HUES64 (cell line): ENCODE results near the gene GAK.

ENCODE experiments used
- H3K27ac ChIP-seq: 2 replicates; pipeline ENCODE4 v1.7.0; 2013; ENCODE audit warnings: low read depth, low read length, inconsistent platforms
- H3K27me3 ChIP-seq: 2 replicates; pipeline ENCODE4 v1.6.1; 2013; ENCODE audit warnings: mild to moderate bottlenecking, low read length; ENCODE audit not compliant: insufficient read depth
- H3K36me3 ChIP-seq: 2 replicates; pipeline ENCODE4 v1.6.1; 2013; ENCODE audit warnings: mild to moderate bottlenecking, low read length; ENCODE audit not compliant: insufficient read depth
- H3K4me1 ChIP-seq: 2 replicates; pipeline ENCODE4 v1.6.1; 2013; ENCODE audit warnings: mild to moderate bottlenecking, low read length, moderate library complexity; ENCODE audit not compliant: insufficient read depth
- H3K4me3 ChIP-seq: 2 replicates; pipeline ENCODE4 v1.5.1; 2013; ENCODE audit warnings: mild to moderate bottlenecking, low read length, moderate library complexity
- H3K9ac ChIP-seq: 2 replicates; pipeline ENCODE4 v1.6.1; 2013; ENCODE audit warnings: mild to moderate bottlenecking, low read depth, low read length
- H3K9me3 ChIP-seq: 2 replicates; pipeline ENCODE4 v1.6.1; 2013; ENCODE audit warnings: low read depth, low read length; ENCODE audit not compliant: insufficient read depth
- WGBS: fragments of 150-250, 120-280 bp; methylation state at CpG from one replicate; pipeline ENCODE4 v1.1.7; 2013; ENCODE audit warnings: missing lambda C conversion rate; 5-methylcytosine and 5-hydroxymethylcytosine counted together

GAK gene

DNA sequence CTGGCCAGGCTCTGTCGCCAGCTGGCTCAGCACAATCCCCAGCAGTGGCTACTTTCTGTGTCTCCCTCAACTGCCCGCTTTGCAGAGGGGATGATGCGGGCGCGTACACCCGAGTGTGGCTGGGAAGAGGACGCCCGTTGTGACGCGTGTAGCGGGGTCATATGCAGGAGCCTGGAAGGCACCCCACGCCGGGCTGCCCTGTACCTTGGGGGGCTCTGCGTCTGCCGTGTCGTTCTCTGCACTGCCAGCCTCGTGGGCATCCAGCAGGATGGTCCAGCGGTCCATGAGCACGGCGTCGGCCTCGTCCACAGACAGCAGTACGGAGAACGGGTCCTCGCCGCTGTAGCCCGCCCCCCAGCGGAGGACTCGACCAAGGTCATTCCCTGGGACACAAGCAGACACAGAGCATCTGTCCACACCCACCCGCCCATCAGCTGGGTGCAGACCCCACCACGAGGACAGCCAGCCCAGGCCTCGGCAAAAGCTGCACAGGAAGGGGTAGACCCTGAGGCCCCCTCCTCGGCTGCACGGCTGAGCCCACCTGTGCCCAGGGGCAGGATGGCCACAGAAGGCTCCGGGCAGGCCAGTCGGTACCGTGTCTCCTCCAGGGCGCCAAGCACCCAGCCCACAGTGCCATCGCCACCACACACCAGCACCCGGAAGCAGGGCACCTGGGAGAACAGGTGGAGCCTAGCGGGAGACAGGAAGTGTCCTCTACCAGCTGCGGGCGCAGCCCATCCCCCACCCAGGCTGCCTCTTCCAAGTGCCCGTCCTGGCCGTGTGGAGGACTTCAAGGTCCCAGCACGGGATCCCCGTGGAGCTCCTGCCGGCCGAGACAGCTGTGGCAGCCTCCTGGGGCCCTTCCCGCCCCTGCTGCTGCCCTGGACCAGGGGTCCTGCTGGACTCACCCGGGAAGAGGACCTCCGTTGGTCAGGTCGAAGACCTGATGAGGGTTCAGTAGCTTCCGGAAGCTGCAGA, 30.4 kb upstream of the GAK start:
- H3K9me3 ChIP-seq: no peaks in the 10 kb centered on the region

DNA sequence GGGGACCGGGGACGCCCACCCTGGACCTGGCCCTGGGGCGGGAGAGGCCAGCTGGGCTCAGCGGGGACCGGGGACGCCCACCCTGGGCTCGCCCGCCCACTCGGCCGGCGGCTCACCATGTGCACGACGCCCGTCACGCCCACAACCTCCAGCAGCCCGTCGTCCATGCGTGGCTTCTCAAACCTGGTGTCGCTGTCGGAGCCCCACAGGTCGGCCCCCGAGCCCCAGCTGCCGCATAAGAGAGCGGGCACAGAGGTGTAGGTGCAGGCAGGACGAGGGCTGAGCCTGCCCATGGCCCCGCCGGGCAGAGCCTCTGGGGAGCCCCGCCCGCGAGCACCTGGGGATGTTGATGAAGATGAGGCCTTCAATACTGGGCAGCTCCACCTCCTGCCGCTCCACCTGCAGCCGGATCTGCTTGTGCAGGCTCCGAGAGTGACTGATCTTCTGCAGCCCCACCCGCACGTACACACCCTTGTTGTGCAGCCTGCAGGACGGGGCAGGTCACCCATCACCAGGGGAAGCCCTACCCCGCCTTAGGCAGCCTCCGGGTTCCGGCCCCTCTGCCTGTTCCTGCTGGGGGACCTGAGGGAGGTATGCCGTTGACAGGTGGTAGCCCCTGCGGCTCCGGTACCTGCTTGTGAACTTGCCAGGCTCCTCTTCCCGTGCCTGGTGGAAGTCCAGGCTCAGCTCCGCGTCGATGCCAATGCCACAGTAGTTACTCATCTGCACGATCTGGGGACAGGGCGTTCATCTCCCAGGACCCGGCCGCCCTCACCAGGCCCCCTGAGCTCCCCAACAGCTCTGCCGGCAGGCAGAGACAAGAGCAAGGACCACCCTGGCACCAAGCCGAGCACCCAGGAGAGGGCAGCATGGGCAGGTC, 29.5 kb upstream of the GAK start:
- no peak overlapping the region for H3K4me3 ChIP-seq
- H3K9me3 ChIP-seq: no peaks in the 10 kb centered on the region
- 95% methylated on average over 52 of the region's 52 CpGs for WGBS
- H3K4me1 ChIP-seq: no peaks in the 10 kb centered on the region
- no peak overlapping the region for H3K9ac ChIP-seq
- no peaks in the 10 kb centered on the region for H3K36me3 ChIP-seq
- H3K27ac ChIP-seq: no peak overlapping the region
- no peaks in the 10 kb centered on the region for H3K27me3 ChIP-seq

More for the DNA sequence above, 30.4 kb upstream of the GAK start:
- H3K27me3 ChIP-seq: peaks cover 8% of the 10 kb centered on the region
- H3K27ac ChIP-seq: no peak overlapping the region
- H3K9ac ChIP-seq: no peak overlapping the region
- no peaks in the 10 kb centered on the region for H3K36me3 ChIP-seq
- WGBS: 94% methylated on average over 54 of the region's 54 CpGs
- H3K4me1 ChIP-seq: no peaks in the 10 kb centered on the region
- H3K4me3 ChIP-seq: no peak overlapping the region

DNA sequence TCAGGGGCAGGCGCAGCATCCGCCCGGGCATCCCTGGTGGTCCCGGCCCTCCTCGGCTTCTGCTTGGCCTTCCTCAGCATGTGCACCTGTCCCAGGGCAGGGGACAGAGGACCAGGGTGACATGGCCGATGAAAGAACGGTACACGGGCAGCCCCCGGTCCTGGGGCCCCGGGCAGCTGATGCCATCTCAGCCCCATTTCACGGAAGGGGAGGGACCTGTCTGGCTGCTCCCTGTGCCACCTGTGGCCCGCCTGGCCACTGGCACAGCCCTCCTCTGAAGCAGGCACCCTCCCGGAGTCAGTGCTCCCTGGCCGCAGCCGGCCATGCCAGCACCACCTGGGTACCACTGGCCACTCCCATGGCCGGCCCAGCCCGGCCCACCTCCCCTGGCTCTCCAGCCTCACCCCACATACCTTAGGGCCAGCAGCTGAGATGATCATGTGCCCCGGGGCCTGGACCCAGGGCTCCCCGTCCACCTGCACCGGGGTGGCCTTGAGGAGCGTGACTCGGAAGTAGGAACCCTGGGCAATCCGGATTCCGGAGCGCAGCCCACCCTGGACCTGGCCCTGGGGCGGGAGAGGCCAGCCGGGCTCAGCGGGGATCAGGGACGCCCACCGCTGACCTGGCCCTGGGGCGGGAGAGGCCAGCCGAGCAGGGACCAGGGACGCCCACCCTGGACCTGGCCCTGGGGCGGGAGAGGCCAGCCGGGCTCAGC, 28.7 kb upstream of the GAK start:
- no peak overlapping the region for H3K27ac ChIP-seq
- 95% methylated on average over 35 of the region's 35 CpGs for WGBS
- H3K9ac ChIP-seq: no peak overlapping the region
- no peak overlapping the region for H3K4me3 ChIP-seq
- H3K36me3 ChIP-seq: no peaks in the 10 kb centered on the region
- no peaks in the 10 kb centered on the region for H3K27me3 ChIP-seq
- H3K9me3 ChIP-seq: no peaks in the 10 kb centered on the region
- no peaks in the 10 kb centered on the region for H3K4me1 ChIP-seq

DNA sequence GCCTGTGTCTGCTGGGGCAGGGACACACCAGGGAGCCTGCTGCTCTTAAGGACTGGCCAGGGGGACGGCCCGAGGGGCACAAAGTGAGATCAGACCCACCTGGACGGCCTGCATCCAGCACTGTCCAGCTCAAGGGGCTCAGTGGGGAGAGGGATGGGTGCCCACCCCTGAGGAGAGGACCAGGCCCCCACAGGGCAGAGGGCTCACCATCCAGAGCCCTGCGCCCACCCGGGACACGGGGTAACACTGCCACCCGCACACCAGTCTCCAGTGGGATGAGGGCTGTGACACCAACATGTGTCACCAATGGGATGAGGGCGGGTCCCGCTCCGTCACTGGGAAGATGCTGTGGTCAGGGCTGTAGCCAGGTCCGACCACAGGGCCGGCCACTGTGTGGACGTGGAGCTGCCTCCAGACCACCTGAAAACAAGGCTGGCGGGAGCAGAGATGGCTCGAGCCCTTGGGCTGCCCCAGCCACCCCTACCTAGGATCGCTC, 28.1 kb upstream of the GAK start:
- 89% methylated on average over 16 of the region's 16 CpGs for WGBS

DNA sequence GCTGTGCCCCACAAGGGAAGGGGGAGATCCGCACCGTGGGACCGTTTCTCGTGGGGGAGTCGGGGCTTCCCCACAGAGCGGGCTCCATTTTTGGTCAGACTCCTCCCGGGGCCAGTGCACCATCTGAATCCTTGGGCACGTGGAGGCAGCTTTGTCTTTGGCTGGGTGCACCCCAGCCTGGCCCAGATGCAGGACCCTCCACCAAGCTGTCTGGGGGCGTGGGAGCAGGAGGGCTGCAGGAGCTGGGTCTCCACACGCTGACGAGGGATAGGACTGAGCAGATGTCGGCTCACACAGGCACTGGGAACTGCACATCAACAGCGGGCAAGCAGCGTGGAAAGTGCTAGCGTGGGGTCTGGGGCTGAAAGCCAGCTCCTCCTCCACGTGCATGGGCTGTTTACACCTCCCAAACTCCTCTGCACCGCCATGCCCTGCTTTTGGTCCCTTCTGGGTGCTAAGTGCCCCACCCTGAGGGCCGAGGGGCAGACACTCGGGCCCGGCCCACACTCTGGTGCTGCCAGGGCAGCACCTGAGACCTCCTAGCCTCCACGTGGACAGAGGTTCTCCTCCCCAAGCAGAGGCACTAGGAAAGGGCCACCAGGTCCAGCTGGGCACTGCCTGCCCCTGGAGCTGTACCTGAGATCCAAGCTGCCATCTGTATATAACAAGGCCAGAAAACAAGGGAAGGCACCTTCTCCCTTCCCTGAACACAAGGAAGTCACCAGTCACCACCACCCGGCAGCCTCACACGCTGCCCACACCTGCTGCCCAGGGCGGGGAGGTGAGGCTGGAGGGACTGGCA, 27.4 kb upstream of the GAK start:
- no peaks in the 10 kb centered on the region for H3K36me3 ChIP-seq
- no peaks in the 10 kb centered on the region for H3K4me1 ChIP-seq
- H3K9ac ChIP-seq: no peak overlapping the region
- H3K27ac ChIP-seq: no peak overlapping the region
- no peak overlapping the region for H3K4me3 ChIP-seq
- no peaks in the 10 kb centered on the region for H3K9me3 ChIP-seq
- H3K27me3 ChIP-seq: no peaks in the 10 kb centered on the region
- 93% methylated on average over 24 of the region's 24 CpGs for WGBS

More for the DNA sequence above, 28.1 kb upstream of the GAK start:
- H3K27ac ChIP-seq: no peak overlapping the region
- no peak overlapping the region for H3K4me3 ChIP-seq
- no peaks in the 10 kb centered on the region for H3K27me3 ChIP-seq
- no peak overlapping the region for H3K9ac ChIP-seq
- no peaks in the 10 kb centered on the region for H3K4me1 ChIP-seq
- no peaks in the 10 kb centered on the region for H3K9me3 ChIP-seq
- H3K36me3 ChIP-seq: no peaks in the 10 kb centered on the region

DNA sequence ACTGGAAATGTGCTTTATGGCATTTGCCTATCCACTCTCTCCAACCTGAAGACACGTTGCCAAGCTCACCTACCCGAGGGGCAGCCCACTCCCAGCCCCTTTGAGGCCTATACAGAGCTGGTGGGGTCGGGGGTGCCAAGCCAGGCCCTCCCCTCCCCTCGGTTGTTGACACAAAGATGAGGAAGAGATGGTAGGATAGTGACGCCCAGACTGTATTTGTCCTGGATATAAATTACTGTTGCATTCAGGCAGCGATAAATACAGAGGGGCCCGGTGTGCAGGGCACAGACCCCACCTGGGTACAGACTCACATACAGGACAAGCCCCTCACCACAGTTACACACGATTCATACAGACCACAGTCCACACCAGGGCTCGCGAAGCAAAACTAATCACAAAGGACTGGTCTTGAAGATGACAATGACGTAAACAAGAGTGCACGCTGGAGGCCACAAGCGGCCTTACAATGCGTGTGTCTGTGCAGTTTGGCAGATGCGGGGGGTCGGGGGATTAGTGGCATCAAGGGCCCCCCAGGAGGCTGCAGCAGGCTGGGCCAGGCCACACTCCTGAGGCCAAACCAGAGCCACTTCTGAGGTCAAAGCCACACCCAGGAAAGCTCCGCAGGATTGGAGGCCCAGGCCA, 26.7 kb upstream of the GAK start:
- WGBS: 94% methylated on average over 17 of the region's 17 CpGs
- H3K27ac ChIP-seq: no peak overlapping the region
- H3K36me3 ChIP-seq: no peaks in the 10 kb centered on the region
- no peak overlapping the region for H3K9ac ChIP-seq
- no peaks in the 10 kb centered on the region for H3K4me1 ChIP-seq
- H3K9me3 ChIP-seq: no peaks in the 10 kb centered on the region
- no peaks in the 10 kb centered on the region for H3K27me3 ChIP-seq
- no peak overlapping the region for H3K4me3 ChIP-seq

DNA sequence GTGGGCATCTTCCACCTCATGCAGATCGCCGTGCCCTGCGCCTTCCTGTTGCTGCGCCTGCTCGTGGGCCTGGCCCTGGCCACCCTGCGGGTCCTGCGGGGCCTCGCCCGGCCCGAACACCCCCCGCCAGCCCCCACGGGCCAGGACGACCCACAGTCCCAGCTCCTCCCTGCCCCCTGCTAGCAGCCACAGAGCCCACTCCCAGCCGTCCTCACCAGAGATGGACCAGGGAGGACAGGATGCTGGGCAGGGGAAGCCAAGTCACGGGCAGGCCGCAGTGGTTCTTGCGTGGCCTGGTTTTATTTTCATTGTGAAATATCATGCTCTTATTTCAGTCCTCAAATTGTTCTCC, 26.2 kb upstream of the GAK start:
- no peak overlapping the region for H3K4me3 ChIP-seq
- no peaks in the 10 kb centered on the region for H3K4me1 ChIP-seq
- 95% methylated on average over 17 of the region's 17 CpGs for WGBS
- H3K9me3 ChIP-seq: no peaks in the 10 kb centered on the region
- H3K27me3 ChIP-seq: no peaks in the 10 kb centered on the region
- H3K9ac ChIP-seq: no peak overlapping the region
- H3K36me3 ChIP-seq: no peaks in the 10 kb centered on the region
- H3K27ac ChIP-seq: no peak overlapping the region

DNA sequence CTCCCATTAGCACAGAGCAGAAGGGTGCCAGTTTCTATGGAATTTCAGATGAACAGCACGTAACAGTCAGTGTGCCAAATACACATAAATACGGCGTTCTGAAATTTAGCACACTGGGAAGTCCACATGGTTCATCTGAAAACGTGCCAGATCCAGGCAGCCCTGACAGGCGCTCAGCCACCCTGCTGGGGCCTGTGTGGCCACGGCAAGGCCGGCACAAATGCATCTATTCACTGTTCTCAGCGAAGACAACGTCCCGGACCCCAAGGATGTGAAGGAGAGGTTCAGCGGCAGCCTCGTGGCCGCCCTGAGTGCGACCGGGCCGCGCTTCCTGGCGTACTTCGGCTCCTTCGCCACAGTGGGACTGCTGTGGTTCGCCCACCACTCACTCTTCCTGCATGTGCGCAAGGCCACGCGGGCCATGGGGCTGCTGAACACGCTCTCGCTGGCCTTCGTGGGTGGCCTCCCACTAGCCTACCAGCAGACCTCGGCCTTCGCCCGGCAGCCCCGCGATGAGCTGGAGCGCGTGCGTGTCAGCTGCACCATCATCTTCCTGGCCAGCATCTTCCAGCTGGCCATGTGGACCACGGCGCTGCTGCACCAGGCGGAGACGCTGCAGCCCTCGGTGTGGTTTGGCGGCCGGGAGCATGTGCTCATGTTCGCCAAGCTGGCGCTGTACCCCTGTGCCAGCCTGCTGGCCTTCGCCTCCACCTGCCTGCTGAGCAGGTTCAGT, 25.6 kb upstream of the GAK start:
- WGBS: 96% methylated on average over 45 of the region's 45 CpGs
- H3K4me3 ChIP-seq: no peak overlapping the region
- H3K27ac ChIP-seq: no peak overlapping the region
- no peaks in the 10 kb centered on the region for H3K27me3 ChIP-seq
- no peaks in the 10 kb centered on the region for H3K36me3 ChIP-seq
- no peak overlapping the region for H3K9ac ChIP-seq
- no peaks in the 10 kb centered on the region for H3K9me3 ChIP-seq
- no peaks in the 10 kb centered on the region for H3K4me1 ChIP-seq

DNA sequence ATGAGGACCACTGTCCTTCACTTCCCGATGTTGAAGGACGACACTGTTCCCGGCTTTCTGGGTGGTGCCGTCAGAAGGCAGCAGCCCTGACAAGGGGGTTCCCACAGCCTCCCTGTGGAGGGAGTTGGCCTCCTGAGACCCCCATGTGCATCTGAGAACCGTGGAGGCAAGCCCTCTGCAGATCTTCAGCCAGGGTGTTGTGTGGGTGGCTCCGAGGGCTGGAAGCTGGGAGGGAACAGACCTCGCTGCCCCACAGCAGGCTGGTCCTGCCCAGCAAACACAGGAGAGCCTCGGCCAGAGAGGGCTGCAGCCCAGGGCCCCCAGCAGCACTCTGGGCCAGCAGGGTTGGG, 25.1 kb upstream of the GAK start:
- Histone ChIP-seq H3K27me3 (no peaks in the 10 kb centered on the region), H3K36me3 (no peaks in the 10 kb centered on the region), H3K9ac (no peak overlapping the region), H3K4me1 (no peaks in the 10 kb centered on the region), H3K9me3 (no peaks in the 10 kb centered on the region), H3K4me3 (no peak overlapping the region), H3K27ac (no peak overlapping the region)
- 92% methylated on average over 8 of the region's 8 CpGs for WGBS
